ENCODE measurements around the gene SERPINF2.
"Not testable (repeated sequence)": the region's sequence is repeated elsewhere in the genome, so short reads cannot be mapped to it uniquely, and the experiment has no call there.

Gene SERPINF2

DNA sequence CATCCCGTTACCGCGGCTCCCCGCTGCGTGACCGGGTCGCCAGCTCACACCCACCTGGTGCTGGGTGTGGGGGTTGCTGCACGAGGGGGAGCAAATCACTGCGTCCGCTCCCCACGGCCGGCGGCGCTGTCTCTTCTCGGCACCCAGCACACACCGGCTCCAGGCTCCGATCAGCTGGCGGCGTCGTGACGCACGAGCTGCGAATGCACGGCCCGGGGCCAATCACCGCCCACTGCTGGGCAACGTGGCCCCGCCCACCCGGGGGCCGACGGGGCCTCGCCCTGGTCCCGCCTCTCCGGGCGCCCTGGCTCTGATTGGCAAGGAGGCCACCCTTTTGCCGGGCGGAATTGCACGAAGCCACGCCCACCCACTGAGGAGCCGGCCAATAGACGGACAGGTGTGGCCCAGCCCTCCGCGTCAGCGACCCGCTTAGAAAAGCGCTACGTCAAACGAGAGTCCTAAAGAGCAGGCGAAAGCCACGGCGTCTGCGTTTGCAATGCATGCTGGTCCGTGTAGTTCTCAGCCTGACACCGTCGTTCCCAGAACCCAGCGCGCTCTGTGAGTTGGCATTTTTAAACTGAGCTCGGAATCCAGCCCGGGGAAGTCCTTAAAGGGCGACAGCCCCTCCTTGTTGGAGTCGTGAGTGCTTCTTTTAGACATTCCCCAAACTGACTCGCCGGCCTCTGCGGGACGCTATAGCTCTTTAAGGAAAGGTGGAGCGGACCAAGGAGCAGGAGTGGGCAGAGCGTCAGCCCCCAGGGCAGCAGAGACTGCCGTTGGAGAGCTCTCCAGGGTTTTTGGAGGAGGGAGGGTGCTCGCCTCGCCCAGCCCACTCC is 26.4 kb upstream of the SERPINF2 start:
- peak; percentile 98 to 100 for DNase-seq (ENCODE audit: low read depth in 2 of 2, low spot score in 1 of 2)

GRCh38 chr17:1716912-1717695 is 25.6 kb upstream of the SERPINF2 start:
- peak in 1 of 2 donors; percentile 62 for DNase-seq (ENCODE audit: low read depth in 2 of 2, low spot score in 1 of 2)

- DNase-seq (ENCODE audit: low read depth in 2 of 2, low spot score in 1 of 2): no peak
These were observed 24.1 kb upstream of the SERPINF2 start for GRCh38 chr17:1718362-1719165.

- peak in 1 of 2 donors; percentile 63 for DNase-seq (ENCODE audit: low read depth in 2 of 2, low spot score in 1 of 2)
These were observed 21.8 kb upstream of the SERPINF2 start for GRCh38 chr17:1720856-1721386.

- DNase-seq (ENCODE audit: low read depth in 2 of 2, low spot score in 1 of 2): not testable (repeated sequence)
These were observed 20.6 kb upstream of the SERPINF2 start for GRCh38 chr17:1722022-1722421.

DNA sequence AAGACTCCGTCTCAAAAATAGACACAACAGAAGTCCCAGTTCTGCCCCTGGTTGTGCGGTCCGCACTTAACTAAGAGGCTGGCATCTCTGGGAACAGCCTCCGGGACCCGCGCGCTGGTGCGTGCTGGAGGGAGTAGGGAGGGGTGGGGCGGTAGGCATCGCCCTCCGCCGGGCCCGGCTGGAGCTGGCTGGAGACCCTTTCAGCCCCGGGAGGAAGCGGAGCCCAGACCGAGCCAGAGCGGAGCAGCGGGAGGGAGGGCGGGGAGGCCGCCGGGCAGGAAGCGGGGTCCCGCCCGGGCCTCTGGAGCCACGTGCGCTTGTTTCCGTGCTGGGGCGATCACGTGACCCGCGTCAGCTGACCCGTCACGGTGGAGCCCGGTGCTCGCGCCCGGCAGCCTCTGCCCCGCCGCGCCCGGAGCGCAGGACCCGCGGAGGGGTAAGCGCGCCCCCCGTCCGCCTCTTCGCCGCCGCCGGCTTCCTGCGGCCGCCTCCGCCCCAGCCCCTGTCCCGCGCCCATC is 18.3 kb upstream of the SERPINF2 start, which contains the start of gene WDR81:
Gene WDR81 (plus strand): TSS at position 354 of the 518 bp plus-strand sequence. CDS start 256 bp downstream, outside the sequence.
- peak; percentile 74 to 76 for DNase-seq (ENCODE audit: low read depth in 2 of 2, low spot score in 1 of 2)

- no peak for DNase-seq (ENCODE audit: low read depth in 2 of 2, low spot score in 1 of 2)
These were observed 17.6 kb upstream of the SERPINF2 start for GRCh38 chr17:1724869-1725641.

GRCh38 chr17:1725642-1726511 is 16.8 kb upstream of the SERPINF2 start:
- DNase-seq (ENCODE audit: low read depth in 2 of 2, low spot score in 1 of 2): no peak

- DNase-seq (ENCODE audit: low read depth in 2 of 2, low spot score in 1 of 2): no peak
These were observed 15.9 kb upstream of the SERPINF2 start for GRCh38 chr17:1726626-1727257.

- DNase-seq (ENCODE audit: low read depth in 2 of 2, low spot score in 1 of 2): no peak
These were observed 15.3 kb upstream of the SERPINF2 start for GRCh38 chr17:1727258-1727789.

DNA sequence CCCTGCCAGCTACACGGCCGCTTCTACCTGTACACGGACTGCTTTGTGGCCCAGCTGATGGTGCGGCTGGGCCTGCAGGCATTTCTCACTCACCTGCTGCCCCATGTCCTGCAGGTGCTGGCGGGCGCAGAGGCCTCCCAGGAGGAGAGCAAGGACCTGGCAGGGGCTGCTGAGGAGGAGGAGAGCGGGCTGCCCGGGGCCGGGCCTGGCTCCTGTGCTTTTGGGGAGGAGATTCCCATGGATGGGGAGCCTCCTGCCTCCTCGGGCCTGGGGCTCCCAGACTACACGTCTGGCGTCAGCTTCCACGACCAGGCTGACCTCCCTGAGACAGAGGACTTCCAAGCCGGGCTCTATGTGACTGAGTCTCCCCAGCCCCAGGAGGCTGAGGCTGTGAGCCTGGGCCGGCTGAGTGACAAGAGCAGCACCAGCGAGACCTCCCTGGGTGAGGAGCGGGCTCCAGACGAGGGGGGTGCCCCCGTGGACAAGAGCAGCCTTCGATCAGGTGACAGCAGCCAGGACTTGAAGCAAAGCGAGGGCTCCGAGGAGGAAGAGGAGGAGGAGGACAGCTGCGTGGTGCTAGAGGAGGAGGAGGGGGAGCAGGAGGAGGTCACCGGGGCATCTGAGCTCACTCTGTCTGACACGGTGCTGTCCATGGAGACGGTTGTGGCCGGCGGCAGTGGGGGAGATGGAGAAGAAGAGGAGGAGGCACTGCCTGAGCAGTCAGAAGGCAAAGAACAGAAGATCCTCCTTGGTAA is 14.6 kb upstream of the SERPINF2 start:
- no peak for DNase-seq (ENCODE audit: low read depth in 2 of 2, low spot score in 1 of 2)

DNA sequence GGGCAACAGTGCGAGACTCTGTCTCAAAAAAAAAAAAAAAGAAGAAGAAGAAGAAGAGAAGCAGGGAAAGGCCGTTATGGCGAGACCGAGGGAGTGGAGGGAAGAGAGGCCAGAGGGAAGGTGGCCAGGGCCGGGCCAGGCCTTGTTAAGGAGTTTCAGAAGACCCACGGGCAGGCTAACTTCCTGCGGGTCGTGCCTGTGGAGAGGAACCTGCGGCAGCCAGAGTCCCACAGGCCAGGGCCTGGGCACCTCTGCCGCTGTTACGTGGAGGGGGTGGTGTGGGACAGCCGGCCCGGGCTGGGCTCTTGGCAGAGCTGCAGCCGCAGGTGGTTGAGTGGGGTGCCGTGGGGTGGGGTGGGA is 12.7 kb upstream of the SERPINF2 start:
- DNase-seq (ENCODE audit: low read depth in 2 of 2, low spot score in 1 of 2): no peak

- no peak for DNase-seq (ENCODE audit: low read depth in 2 of 2, low spot score in 1 of 2)
These were observed 12.1 kb upstream of the SERPINF2 start for GRCh38 chr17:1730326-1731193.

DNA sequence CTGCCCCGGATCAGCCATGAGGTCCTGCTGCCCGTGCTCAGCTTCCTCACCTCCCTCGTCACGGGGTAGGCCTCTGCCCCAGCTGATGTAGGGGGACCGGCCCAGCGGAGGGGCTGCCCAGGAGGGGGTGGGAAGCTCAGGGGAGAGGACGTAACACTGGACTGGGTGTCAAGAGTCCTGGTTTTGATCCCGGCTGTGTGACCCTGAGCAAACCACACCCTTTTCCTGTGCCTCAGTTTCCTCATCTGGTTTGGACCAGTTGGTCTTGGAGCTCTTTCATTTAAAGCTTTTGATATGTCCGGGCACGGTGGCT is 11.5 kb upstream of the SERPINF2 start:
- no peak for DNase-seq (ENCODE audit: low read depth in 2 of 2, low spot score in 1 of 2)

GRCh38 chr17:1732241-1732832 is 10.3 kb upstream of the SERPINF2 start:
- no peak for DNase-seq (ENCODE audit: low read depth in 2 of 2, low spot score in 1 of 2)

DNA sequence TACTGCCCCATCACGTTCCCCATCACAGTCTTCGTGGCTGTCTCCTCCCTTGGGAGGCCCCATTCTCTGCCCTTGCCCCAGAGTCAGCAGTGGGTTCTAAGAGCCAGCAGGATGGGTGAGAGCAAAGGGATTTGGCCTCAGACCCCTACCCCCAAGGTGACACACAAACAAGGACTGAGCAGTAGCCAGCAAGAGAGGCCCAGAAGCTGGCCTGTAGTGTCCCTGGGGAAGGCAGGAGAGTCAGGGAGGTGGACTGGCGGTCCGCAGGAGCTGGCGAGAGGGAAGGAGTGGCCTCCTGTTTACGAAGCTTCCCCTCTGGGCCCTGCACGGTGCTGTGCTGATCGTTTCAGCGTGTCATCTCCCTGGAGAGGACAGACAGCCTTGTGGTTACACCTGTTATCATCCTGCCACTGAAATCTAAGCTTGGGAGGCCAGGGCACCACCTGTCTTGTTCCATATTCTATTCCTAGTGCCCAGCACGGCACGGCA is 9.8 kb upstream of the SERPINF2 start:
- no peak for DNase-seq (ENCODE audit: low read depth in 2 of 2, low spot score in 1 of 2)
